DOHH2 (cell line): ENCODE measurements around the gene PRXL2A.

Source experiments
- EZH2phosphoT487 ChIP-seq: fragments of 200-600 bp; sonication (generic); IDR thresholded peaks from 2 replicates; pipeline ENCODE4 v1.6.1; 2017; ENCODE audit warnings: borderline replicate concordance, mild to moderate bottlenecking, antibody characterized with exemption, low read length, moderate library complexity, mixed read lengths
- TF ChIP-seq, protein P1 (sequence below): fragments of 200-600 bp; sonication (generic); IDR thresholded peaks from one replicate; pipeline ENCODE4 v1.5.1; 2014; ENCODE audit warnings: antibody characterized with exemption, mild to moderate bottlenecking, low read depth, low read length; ENCODE audit not compliant: poor library complexity, severe bottlenecking

DNA sequence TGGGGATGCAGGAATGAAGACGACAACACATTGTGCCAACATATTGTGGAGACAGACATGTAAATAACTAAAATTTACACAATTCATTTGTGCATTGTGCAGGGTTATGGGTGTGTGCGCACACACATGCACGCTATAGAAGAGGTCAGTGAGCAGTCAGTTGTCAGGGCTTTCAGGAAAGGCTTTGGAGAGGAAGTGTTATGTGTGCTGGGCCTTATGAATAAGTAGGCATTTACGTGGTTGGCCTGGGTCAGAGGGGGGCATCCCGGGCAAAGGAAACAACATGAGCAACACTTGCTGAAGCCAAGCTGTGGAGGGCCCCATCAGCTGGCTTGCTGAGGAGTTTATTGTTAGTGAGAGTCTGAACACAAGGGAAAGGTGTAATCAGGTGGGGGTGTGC is 4.1 kb downstream of the PRXL2A start:
- TF ChIP-seq, protein P1, sequence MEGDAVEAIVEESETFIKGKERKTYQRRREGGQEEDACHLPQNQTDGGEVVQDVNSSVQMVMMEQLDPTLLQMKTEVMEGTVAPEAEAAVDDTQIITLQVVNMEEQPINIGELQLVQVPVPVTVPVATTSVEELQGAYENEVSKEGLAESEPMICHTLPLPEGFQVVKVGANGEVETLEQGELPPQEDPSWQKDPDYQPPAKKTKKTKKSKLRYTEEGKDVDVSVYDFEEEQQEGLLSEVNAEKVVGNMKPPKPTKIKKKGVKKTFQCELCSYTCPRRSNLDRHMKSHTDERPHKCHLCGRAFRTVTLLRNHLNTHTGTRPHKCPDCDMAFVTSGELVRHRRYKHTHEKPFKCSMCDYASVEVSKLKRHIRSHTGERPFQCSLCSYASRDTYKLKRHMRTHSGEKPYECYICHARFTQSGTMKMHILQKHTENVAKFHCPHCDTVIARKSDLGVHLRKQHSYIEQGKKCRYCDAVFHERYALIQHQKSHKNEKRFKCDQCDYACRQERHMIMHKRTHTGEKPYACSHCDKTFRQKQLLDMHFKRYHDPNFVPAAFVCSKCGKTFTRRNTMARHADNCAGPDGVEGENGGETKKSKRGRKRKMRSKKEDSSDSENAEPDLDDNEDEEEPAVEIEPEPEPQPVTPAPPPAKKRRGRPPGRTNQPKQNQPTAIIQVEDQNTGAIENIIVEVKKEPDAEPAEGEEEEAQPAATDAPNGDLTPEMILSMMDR, result no peak
- TF ChIP-seq EZH2phosphoT487, result no peak
